Common myeloid progenitor, CD34-positive (primary cell): ENCODE data around the gene SPCS2.

Experiments used
- CTCF ChIA-PET: fragments of 350-600 bp; sonication (Branson Sonifier 250); formaldehyde crosslinking; loops from one replicate; lab custom pipeline; 2021; ENCODE audit warnings: antibody characterized with exemption; lab: Charles Lee
- POLR2A ChIA-PET: fragments of 350-600 bp; sonication (Branson Sonifier 250); formaldehyde crosslinking; loops from one replicate; lab custom pipeline; 2021; ENCODE audit warnings: antibody characterized with exemption; lab: Charles Lee
- DNase-seq, 3 donors: peaks; one replicate each; pipeline versions ENCODE4 v3.0.0 to v3.0.0-alpha.2; 2013
- H3K27ac ChIP-seq, 2 experiments: 1 replicate in 1 of 2; 2 replicates in 1 of 2; pipeline ENCODE4 v1.7.0; 2013; ENCODE audit warnings: inconsistent platforms in 2 of 2, low read length in 2 of 2, mild to moderate bottlenecking in 2 of 2, low read depth in 1 of 2, moderate library complexity in 1 of 2; ENCODE audit not compliant: severe bottlenecking in 2 of 2, insufficient read depth in 1 of 2, poor library complexity in 1 of 2
- H3K27me3 ChIP-seq, 5 experiments: replicated peaks in 2 of 5; 1 replicate in 3 of 5; 2 replicates in 2 of 5; pipeline versions ENCODE4 v1.6.1 to v1.7.0; 2013; ENCODE audit warnings: low read length in 4 of 5, mild to moderate bottlenecking in 2 of 5, moderate library complexity in 2 of 5, inconsistent platforms in 1 of 5; ENCODE audit not compliant: insufficient read depth in 5 of 5, control insufficient read depth in 4 of 5
- H3K36me3 ChIP-seq, 4 experiments: 1 replicate in 2 of 4; 2 replicates in 2 of 4; pipeline versions ENCODE4 v1.6.1 to v1.7.0; 2013; ENCODE audit warnings: low read length in 3 of 4, control low read depth in 1 of 4, mild to moderate bottlenecking in 1 of 4; ENCODE audit not compliant: control insufficient read depth in 4 of 4, insufficient read depth in 4 of 4
- H3K4me1 ChIP-seq, 4 experiments: 1 replicate in 3 of 4; 2 replicates in 1 of 4; pipeline versions ENCODE4 v1.6.1 to v1.7.1; 2013; ENCODE audit warnings: low read length in 3 of 4, mild to moderate bottlenecking in 3 of 4, control low read depth in 1 of 4, inconsistent platforms in 1 of 4, moderate library complexity in 1 of 4; ENCODE audit not compliant: control insufficient read depth in 4 of 4, insufficient read depth in 4 of 4; ENCODE audit errors: control extremely low read depth in 1 of 4
- H3K4me3 ChIP-seq, 7 experiments: 1 replicate in 4 of 7; 2 replicates in 3 of 7; pipeline versions ENCODE4 v1.5.1 to v1.7.0; 2013; ENCODE audit warnings: mild to moderate bottlenecking in 7 of 7, low read length in 6 of 7, moderate library complexity in 6 of 7, inconsistent platforms in 2 of 7, low read depth in 2 of 7, control low read depth in 1 of 7; ENCODE audit not compliant: insufficient read depth in 4 of 7, control insufficient read depth in 1 of 7; ENCODE audit errors: extremely low read depth in 1 of 7
- H3K9me3 ChIP-seq, 5 experiments: 1 replicate in 4 of 5; 2 replicates in 1 of 5; pipeline versions ENCODE4 v1.6.1 to v1.7.1; 2013; ENCODE audit warnings: low read length in 4 of 5, mild to moderate bottlenecking in 2 of 5, inconsistent platforms in 1 of 5, low read depth in 1 of 5, moderate library complexity in 1 of 5; ENCODE audit not compliant: control insufficient read depth in 4 of 5, insufficient read depth in 2 of 5; ENCODE audit errors: control extremely low read depth in 1 of 5
- WGBS: methylation state at CpG from one replicate; pipeline ENCODE4 v1.1.5; 2013; ENCODE audit not compliant: insufficient coverage; 5-methylcytosine and 5-hydroxymethylcytosine counted together

SPCS2 gene

GRCh38 chr11:75024764-75025211 is 75.7 kb downstream of the SPCS2 start:
- WGBS = no CpG with 5 or more reads among the region's 1 CpG
- Histone ChIP-seq H3K27ac (no peak overlapping the region), H3K4me1 (no peaks in the 10 kb centered on the region), H3K27me3 (no peaks in the 10 kb centered on the region), H3K4me3 (no peak overlapping the region), H3K9me3 (peaks cover 0 to under 1% (median 0%) of the 10 kb centered on the region in 5 experiments), H3K36me3 (no peaks in the 10 kb centered on the region)
- POLR2A ChIA-PET = interaction anchor here (0.5 kb wide), 1 partner anchor 158 kb away, joined by 11 read pairs; no protein-coding TSS in a partner anchor
- CTCF ChIA-PET = interaction anchor here (0.9 to 1.4 kb wide), 2 partner anchors 221 to 224 kb away, joined by 3 read pairs; no protein-coding TSS in a partner anchor
- DNase-seq = no peak

GRCh38 chr11:75025561-75025960 is 76.5 kb downstream of the SPCS2 start:
- H3K4me3 ChIP-seq = no peak overlapping the region
- H3K27me3 ChIP-seq = no peaks in the 10 kb centered on the region
- H3K4me1 ChIP-seq = no peaks in the 10 kb centered on the region
- ChIA-PET POLR2A (interaction anchor here (0.5 kb wide), 1 partner anchor 157 kb away, joined by 11 read pairs; no protein-coding TSS in a partner anchor), CTCF (interaction anchor here (0.9 to 1.4 kb wide), 4 partner anchors 9 to 223 kb away, joined by 3 to 5 read pairs (median 3); no protein-coding TSS in a partner anchor)
- DNase-seq = no peak
- no CpG with 5 or more reads among the region's 1 CpG for WGBS
- no peaks in the 10 kb centered on the region for H3K36me3 ChIP-seq
- no peaks in the 10 kb centered on the region for H3K9me3 ChIP-seq
- H3K27ac ChIP-seq = no peak overlapping the region

- no peaks in the 10 kb centered on the region for H3K4me1 ChIP-seq
- POLR2A ChIA-PET = no interaction called here
These were observed 79.3 kb downstream of the SPCS2 start for GRCh38 chr11:75028321-75028720.

More at GRCh38 chr11:75028321-75028720, 79.3 kb downstream of the SPCS2 start:
- CTCF ChIA-PET = interaction anchor here (0.8 to 1.4 kb wide), 3 partner anchors 9 to 115 kb away, joined by 3 to 4 read pairs (median 3); no protein-coding TSS in a partner anchor
- Histone ChIP-seq H3K27ac (no peak overlapping the region), H3K36me3 (no peaks in the 10 kb centered on the region), H3K4me3 (no peak overlapping the region), H3K27me3 (no peaks in the 10 kb centered on the region), H3K9me3 (no peaks in the 10 kb centered on the region)
- no peak for DNase-seq
